HT-29 (cell line): ENCODE measurements around the gene UBE2S. TPM values are rescaled to one million over a fixed set of nuclear protein-coding genes. Genes with fewer than 3 reads are reported as not detected.
"Not testable (repeated sequence)": the region's sequence is repeated elsewhere in the genome, so short reads cannot be mapped to it uniquely, and the experiment has no call there.

ENCODE experiments used
- DNase-seq: peaks from one replicate; pipeline ENCODE4 v3.0.0-alpha.2; 2015; ENCODE audit warnings: low spot score
- total RNA-seq: library from RNA; depleted of rRNA; stranded (reverse); fragments of >200 nt; shearing (Covaris generic); gene quantifications from 2 replicates; pipeline ENCODE4 v1.2.3, GENCODE V29; 2014; rRNA removed

UBE2S gene
- 2,696 and 2,806 TPM in 2 replicates for total RNA-seq

- DNase-seq, result not testable (repeated sequence)
Measured at GRCh38 chr19:55407550-55407799, at the start of gene UBE2S. Gene UBE2S (minus strand): TSS chr19:55407788. CDS start chr19:55407589, 199 bp downstream.

- DNase-seq, result no peak
Measured at GRCh38 chr19:55456347-55456746, 48.8 kb upstream of the UBE2S start.

GRCh38 chr19:55455576-55456235 lies 48.1 kb upstream of the UBE2S start:
- DNase-seq, result no peak

- peak; percentile 65 for DNase-seq
Measured at GRCh38 chr19:55454787-55455243, 47.2 kb upstream of the UBE2S start.

GRCh38 chr19:55453511-55454260 lies 46.1 kb upstream of the UBE2S start:
- no peak for DNase-seq

- peak; percentile 27 for DNase-seq
Measured at GRCh38 chr19:55452749-55453346, 45.3 kb upstream of the UBE2S start.

- no peak for DNase-seq
Measured at GRCh38 chr19:55451965-55452748, 44.6 kb upstream of the UBE2S start.

- no peak for DNase-seq
Measured at GRCh38 chr19:55451163-55451964, 43.8 kb upstream of the UBE2S start.

- DNase-seq, result no peak
Measured at GRCh38 chr19:55449469-55449868, 41.9 kb upstream of the UBE2S start.

GRCh38 chr19:55448175-55448490 lies 40.5 kb upstream of the UBE2S start:
- not testable (repeated sequence) for DNase-seq

GRCh38 chr19:55447421-55448174 lies 40.0 kb upstream of the UBE2S start:
- DNase-seq, result peak; percentile 50

- DNase-seq, result no peak
Measured at GRCh38 chr19:55446060-55446459, 38.5 kb upstream of the UBE2S start.

- no peak for DNase-seq
Measured at GRCh38 chr19:55444646-55445045, 37.1 kb upstream of the UBE2S start.

- DNase-seq, result no peak
Measured at GRCh38 chr19:55443824-55444480, 36.4 kb upstream of the UBE2S start.

GRCh38 chr19:55443045-55443823 lies 35.6 kb upstream of the UBE2S start, which contains the start of gene SHISA7:
Gene SHISA7 (minus strand): TSS chr19:55443300. CDS start chr19:55442863, 437 bp downstream.
- no peak for DNase-seq

- no peak for DNase-seq
Measured at GRCh38 chr19:55442372-55442961, 34.9 kb upstream of the UBE2S start.

- DNase-seq, result no peak
Measured at GRCh38 chr19:55441692-55442321, 34.2 kb upstream of the UBE2S start.

GRCh38 chr19:55441319-55441691 lies 33.7 kb upstream of the UBE2S start:
- DNase-seq, result no peak
